Adrenal gland (tissue), 12 donors: ENCODE measurements around the gene TMLHE. TPM values are rescaled to one million over a fixed set of nuclear protein-coding genes. Genes with fewer than 3 reads are reported as not detected.
"Not testable (repeated sequence)": the region's sequence is repeated elsewhere in the genome, so short reads cannot be mapped to it uniquely, and the experiment has no call there.

ENCODE experiments used
- DNase-seq, 7 donors: peaks; one replicate each; pipeline ENCODE4 v3.0.0-alpha.2; 2019 to 2020
- H3K27ac ChIP-seq, 5 donors: fragments of 200-600 bp; sonication (generic) in 4 of 5; 1 replicate in 3 of 5; 2 replicates in 2 of 5; pipeline versions ENCODE4 v1.5.1 to v1.8.0; 2016 to 2020; ENCODE audit warnings: mild to moderate bottlenecking in 1 of 5
- H3K27me3 ChIP-seq: fragments of 200-600 bp; 2 replicates; pipeline ENCODE4 v1.8.0; 2021
- H3K36me3 ChIP-seq, 2 donors: fragments of 200-600 bp; replicated peaks in 1 of 2; 1 replicate in 1 of 2; 2 replicates in 1 of 2; pipeline versions ENCODE4 v1.5.1 to v1.8.0; 2018 to 2022
- H3K4me1 ChIP-seq, 2 donors: fragments of 200-600 bp; replicated peaks in 1 of 2; 1 replicate in 1 of 2; 2 replicates in 1 of 2; pipeline versions ENCODE4 v1.5.1 to v1.8.0; 2018 to 2021
- H3K4me3 ChIP-seq, 4 donors: fragments of 200-600 bp; sonication (generic) in 3 of 4; one replicate each; pipeline ENCODE4 v1.5.1; 2016 to 2018
- H3K9me3 ChIP-seq, 3 donors: fragments of 200-600 bp; sonication (generic) in 1 of 3; replicated peaks in 1 of 3; 1 replicate in 2 of 3; 2 replicates in 1 of 3; pipeline versions ENCODE4 v1.5.1 to v1.8.0; 2016 to 2021
- POLR2A ChIP-seq, 2 donors: fragments of 450-650 bp; IDR thresholded peaks; one replicate each; pipeline ENCODE4 v1.6.1; 2017; ENCODE audit warnings: antibody characterized with exemption in 2 of 2, mild to moderate bottlenecking in 2 of 2, moderate library complexity in 1 of 2
- WGBS, 4 donors: extraction: QIAGEN DNeasy Blood & Tissue Kit in 2 of 4; methylation state at CpG; one replicate each; pipeline versions ENCODE4 v1.1.5 to v1.1.7; 2013 to 2017; 5-methylcytosine and 5-hydroxymethylcytosine counted together
- intact Hi-C, 2 donors: fragments of 100-400 bp; cut with DNase I; formaldehyde crosslinking; loops; one replicate each; pipeline versions ENCODE4 v1.14.1 to v1.15.0; 2022 to 2023
- microRNA-seq, 3 donors: library from miRNA; unstranded; fragments of <30 nt; microRNA quantifications; one replicate each; pipeline ENCODE4, GENCODE V29; 2017 to 2020
- polyA plus RNA-seq, 3 donors: library from polyadenylated mRNA; stranded (reverse); fragments of 200-250 nt in 2 of 3; fragments of 350-450 nt in 1 of 3; fragmentation: Illumina TruSeq in 1 of 3; extraction: RNeasy Lipid Tissue Mini Kit (QIAGEN cat#74804) in 1 of 3; gene quantifications; one replicate each; pipeline ENCODE4 v1.2.3, GENCODE V29; 2013 to 2014
- small RNA-seq, 2 donors: library from RNA; depleted of rRNA; stranded (forward); fragments of <200 nt; gene quantifications; one replicate each; pipeline ENCODE3, GENCODE V24; 2016
- total RNA-seq, 9 donors: library from RNA; depleted of rRNA in 4 of 9; stranded (reverse); fragments of >200 nt in 4 of 9; fragments of 120-200 nt in 1 of 9; fragmentation: NEBNext Ultra II Directional in 1 of 9; extraction: Animal tissue kit (Norgen Biotek cat#: 25700) in 1 of 9; gene quantifications; one replicate each; pipeline versions ENCODE4 v1.1.0 to v1.2.4, GENCODE V29; 2013 to 2023
- TF ChIP-seq, protein P1 (sequence below), 6 experiments: fragments of 450-650 bp in 4 of 6; fragments of 200-600 bp in 2 of 6; sonication (generic) in 1 of 6; IDR thresholded peaks; 1 replicate in 5 of 6; 2 replicates in 1 of 6; pipeline versions ENCODE4 v1.5.1 to v1.8.0; 2016 to 2021; ENCODE audit warnings: antibody characterized with exemption in 6 of 6, mild to moderate bottlenecking in 2 of 6, moderate library complexity in 1 of 6
- donor health status: healthy with polysubstance abuse.
- donor health status: Bipolar disorder and iron deficiency.
- donor health status: DM: yes; HTN: yes; CAD: no.
- donor health status: DM: no; HTN: no; CAD: no.
- donor health status: DM: no; HTN: no; CAD: no.
- donor health status: DM: yes; HTN: yes; CAD: no.

Gene TMLHE
- total and polyA plus RNA-seq, 12 donors = 6.7 to 33.7 (median 19.6) TPM

DNA sequence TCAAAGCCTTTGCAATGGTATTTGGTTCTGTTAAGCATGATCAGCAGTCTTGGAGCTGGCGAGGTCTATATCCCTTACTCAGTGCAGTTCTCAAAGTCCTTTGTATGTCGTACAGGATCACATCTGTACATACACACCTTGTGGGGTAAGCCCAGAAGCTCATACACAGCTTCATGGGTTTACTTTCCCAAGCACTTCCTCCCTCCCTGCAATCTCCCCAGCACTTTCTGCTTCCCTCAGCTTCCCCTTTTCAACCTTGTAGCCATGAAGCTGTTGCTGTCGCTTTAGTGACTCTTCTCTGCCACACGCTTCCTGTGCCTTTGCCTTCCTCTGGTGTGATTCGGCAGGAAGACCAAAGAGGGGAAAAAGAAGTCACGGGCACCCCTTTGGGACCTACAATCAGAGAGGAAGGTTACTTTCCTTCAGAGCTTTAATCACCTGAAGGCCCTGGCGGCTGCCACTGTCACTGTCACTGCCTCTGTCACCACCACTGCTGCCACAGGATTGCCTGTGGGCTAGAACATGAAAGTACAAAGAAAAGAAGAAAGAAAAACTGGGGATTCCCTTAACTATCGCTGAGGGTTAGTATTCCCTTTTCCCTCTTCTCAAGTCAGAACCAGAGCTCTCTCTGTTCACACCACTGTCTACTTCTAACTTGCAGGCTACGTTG is 146.3 kb downstream of the TMLHE start:
- H3K27me3 ChIP-seq, DNase-seq, intact Hi-C loops, H3K4me1 ChIP-seq, H3K27ac ChIP-seq, H3K4me3 ChIP-seq, H3K36me3 ChIP-seq, H3K9me3 ChIP-seq: not testable (repeated sequence)
- WGBS, 4 donors = no CpG with 5 or more reads among the region's 9 CpGs

DNA sequence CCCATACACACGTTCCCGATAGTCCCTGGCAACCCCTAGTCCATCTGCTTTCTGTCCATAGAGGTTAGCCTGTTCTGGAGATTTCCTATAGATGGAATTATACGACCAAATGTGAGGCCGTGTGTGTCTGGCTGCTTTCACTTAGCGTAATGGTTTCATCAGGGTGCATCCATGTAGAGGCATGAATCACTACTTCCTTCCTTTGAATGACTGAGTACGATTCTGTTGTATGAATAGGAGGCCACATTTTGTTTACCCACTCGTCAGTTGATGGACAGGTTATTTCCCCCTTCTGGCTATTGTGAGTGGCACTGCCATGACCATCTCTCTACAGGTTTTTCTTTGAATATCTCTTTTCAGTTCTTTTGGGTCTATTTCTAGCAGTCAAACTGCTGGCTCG is 152.3 kb downstream of the TMLHE start:
- not testable (repeated sequence) for H3K4me1 ChIP-seq
- WGBS, 4 donors = no CpG with 5 or more reads among the region's 8 CpGs

DNA sequence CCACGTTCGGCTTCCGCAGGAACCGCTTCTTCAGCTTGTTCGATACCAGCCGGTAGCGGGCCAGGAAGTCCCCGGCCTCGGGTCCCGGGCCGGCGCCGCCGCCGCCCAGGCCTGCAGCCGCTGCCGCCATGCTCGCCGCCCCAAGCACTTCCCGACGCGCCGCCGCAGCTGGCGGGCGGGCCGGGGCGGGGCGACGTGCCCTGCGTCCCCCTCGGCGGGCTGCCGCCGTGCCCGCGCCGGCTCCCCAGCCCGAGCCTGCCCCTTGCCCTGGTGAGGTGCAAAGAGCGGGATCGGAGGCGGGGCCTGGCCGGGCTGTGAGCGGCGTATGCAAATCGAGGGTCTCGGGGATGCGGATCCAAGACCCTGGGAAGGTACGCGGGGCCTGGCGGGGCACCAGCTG is 154.3 kb downstream of the TMLHE start, which contains the start of gene F8A3:
TSS of gene F8A3 (minus strand) at position 150 of the 400 bp plus-strand sequence. CDS start at position 130, 20 bp downstream.
- H3K4me3 ChIP-seq, DNase-seq, H3K27ac ChIP-seq, H3K4me1 ChIP-seq, intact Hi-C loops, H3K27me3 ChIP-seq, H3K9me3 ChIP-seq, H3K36me3 ChIP-seq: not testable (repeated sequence)
- no CpG with 5 or more reads among the region's 51 CpGs for WGBS, 4 donors

More for the DNA sequence above, 152.3 kb downstream of the TMLHE start:
- H3K36me3 ChIP-seq, H3K27me3 ChIP-seq, intact Hi-C loops, H3K9me3 ChIP-seq, DNase-seq, H3K27ac ChIP-seq, H3K4me3 ChIP-seq: not testable (repeated sequence)

DNA sequence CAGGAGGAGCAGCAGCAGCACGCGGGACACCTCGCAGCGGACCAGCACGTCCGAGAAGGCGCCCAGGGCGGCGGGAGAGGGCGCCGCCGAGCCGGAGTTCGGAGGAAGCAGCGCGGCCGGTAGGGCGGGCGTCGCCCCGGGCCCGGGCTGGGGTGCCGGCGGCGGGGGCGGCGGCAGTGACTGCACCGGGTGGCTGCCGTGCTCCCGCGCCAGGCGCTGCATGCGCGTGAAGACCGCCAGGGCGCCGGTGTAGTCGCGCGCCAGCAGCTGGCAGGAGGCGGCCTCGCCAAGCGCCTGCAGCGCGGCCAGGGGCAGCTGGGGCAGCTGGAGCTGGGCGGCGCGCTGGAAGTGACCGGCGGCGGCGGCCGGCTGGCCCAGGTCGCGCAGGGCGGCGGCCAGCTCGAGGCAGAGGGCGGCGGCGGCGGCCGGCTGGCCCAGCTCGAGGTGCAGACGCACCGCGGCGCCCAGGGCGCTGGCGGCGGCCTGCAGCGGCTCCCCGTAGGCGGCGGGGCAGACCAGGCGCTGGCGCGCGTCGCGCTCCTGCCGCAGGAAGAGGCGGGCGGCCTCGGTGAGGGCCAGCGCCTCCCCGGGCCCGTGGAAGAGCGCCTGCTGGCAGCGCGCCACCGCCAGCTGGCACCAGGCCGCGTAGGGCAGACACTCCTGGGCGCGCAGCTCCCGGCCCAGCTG is 154.8 kb downstream of the TMLHE start:
- H3K27ac ChIP-seq, H3K36me3 ChIP-seq, H3K27me3 ChIP-seq, H3K4me3 ChIP-seq, H3K4me1 ChIP-seq, H3K9me3 ChIP-seq, intact Hi-C loops, DNase-seq: not testable (repeated sequence)
- no CpG with 5 or more reads among the region's 97 CpGs for WGBS, 4 donors

DNA sequence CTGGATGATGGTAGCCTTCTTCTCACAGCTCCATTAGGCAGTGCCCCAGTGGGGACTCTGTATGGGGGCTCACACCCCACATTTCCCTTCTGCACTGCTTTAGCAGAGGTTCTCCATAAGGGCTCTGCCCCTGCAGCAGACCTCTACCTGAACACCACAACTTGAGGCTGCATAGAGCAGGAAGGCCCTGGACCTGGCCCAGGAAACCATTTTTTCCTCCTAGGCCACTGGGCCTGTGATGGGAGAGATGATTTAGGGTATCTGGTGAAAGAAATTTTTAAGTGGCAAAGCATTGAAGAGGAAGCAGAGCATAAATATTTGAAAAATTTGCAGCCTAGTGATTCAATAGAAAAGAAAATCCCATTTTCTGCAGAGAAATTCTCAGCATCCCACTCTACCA is 171.7 kb downstream of the TMLHE start:
- Histone ChIP-seq H3K9me3 (peaks cover 0 to 6% (median 0%) of the 10 kb centered on the region in 3 donors), H3K36me3 (no peaks in the 10 kb centered on the region), H3K4me1 (no peaks in the 10 kb centered on the region), H3K27ac (no peak overlapping the region), H3K4me3 (no peak overlapping the region), H3K27me3 (no peaks in the 10 kb centered on the region)
- TF ChIP-seq, protein P1, sequence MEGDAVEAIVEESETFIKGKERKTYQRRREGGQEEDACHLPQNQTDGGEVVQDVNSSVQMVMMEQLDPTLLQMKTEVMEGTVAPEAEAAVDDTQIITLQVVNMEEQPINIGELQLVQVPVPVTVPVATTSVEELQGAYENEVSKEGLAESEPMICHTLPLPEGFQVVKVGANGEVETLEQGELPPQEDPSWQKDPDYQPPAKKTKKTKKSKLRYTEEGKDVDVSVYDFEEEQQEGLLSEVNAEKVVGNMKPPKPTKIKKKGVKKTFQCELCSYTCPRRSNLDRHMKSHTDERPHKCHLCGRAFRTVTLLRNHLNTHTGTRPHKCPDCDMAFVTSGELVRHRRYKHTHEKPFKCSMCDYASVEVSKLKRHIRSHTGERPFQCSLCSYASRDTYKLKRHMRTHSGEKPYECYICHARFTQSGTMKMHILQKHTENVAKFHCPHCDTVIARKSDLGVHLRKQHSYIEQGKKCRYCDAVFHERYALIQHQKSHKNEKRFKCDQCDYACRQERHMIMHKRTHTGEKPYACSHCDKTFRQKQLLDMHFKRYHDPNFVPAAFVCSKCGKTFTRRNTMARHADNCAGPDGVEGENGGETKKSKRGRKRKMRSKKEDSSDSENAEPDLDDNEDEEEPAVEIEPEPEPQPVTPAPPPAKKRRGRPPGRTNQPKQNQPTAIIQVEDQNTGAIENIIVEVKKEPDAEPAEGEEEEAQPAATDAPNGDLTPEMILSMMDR (IDR thresholded peaks at IDR 0.05) = no peak
- TF ChIP-seq POLR2A (IDR thresholded peaks at IDR 0.05) = no peak
- no peak for DNase-seq
- intact Hi-C loops = no loop called here

Small RNA genes within 50 kb of the gene (microRNA-seq; reads per million reads assigned to microRNA genes)
- 0 reads per million in 3 donors for gene MIR1184-3

Small RNA genes within 50 kb of the gene (small RNA-seq; reads per million reads assigned to genes)
- 0 reads per million in 2 donors for gene MIR1184-3

Other genes with a start within 250 kb of the TMLHE start
- 10 to 100 TPM in 1 of 9 donors, 1 to 10 TPM in 1, not detected in 7; 7.1 to 25.1 TPM for gene F8A2, start 230.9 kb downstream of the TMLHE start, total RNA-seq
- not detected for gene F8A2, start 230.9 kb downstream of the TMLHE start, polyA plus RNA-seq
- 10 to 100 TPM in 6 of 9 donors, 1 to 10 TPM in 2, under 1 TPM in 1; 0.61 to 31.7 (median 13.1) TPM for gene F8A3, start 154.3 kb downstream of the TMLHE start, total RNA-seq
- gene F8A3, start 154.3 kb downstream of the TMLHE start, polyA plus RNA-seq = 1 to 10 TPM in 1 of 3 donors, not detected in 2; 3.0 TPM
- 1 to 10 TPM; 1.5 to 5.2 (median 2.9) TPM for gene SPRY3, start 366 bp downstream of the TMLHE start, total RNA-seq
- gene SPRY3, start 366 bp downstream of the TMLHE start, polyA plus RNA-seq = 1 to 10 TPM in 2 of 3 donors, under 1 TPM in 1; 0.88 to 2.7 (median 1.1) TPM